ENCODE results near the gene SCN1B. TPM values are rescaled to one million over a fixed set of nuclear protein-coding genes. Genes with fewer than 3 reads are reported as not detected.

The SCN1B gene
- total and polyA plus RNA-seq, 10 of the 15 experiments (the other 5 are each of a cell fraction or from before 2014, with no cell fraction given), result 0.04 to 0.54 (median 0.11) TPM; not detected in 3

DNA sequence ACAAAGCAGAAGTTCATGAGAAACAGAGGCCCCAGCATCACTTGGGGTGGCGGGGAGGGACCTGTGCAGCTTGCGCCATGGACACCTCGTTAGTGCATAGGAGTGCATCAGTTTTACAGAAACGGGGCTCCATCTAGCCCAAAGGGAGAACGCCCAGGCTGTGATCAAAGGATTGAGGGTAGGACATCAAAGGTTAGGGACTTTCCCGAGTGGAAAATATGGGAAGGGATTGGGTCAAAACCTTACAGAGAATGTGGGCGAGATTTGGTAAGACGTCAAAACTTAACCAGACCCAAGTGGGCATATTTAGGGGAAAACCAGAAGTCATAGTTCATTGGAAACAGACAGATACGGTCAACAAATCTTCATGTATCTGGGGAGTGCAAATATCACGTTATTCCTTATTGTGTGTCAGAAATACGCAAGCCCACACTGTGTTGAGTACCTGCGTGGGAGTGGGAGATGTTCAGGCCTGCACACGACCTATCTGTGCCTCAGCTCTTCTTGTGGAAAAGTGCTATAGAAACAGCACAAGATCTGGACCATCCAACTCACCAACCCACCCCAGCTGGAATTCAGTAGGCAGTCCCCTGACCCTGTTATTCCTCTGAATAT lies 39.6 kb upstream of the SCN1B start (continued):
- TF ChIP-seq ETV6 (conservative IDR thresholded peaks at IDR 0.05 in 1 of 2, IDR thresholded peaks at IDR 0.05 in 1 of 2; ENCODE audit: borderline replicate concordance in 1 of 2, low read depth in 1 of 2) (no peak), USF2 (IDR thresholded peaks at IDR 0.05; ENCODE audit: borderline replicate concordance, low read depth, low read length) (no peak), ZNF592 (IDR thresholded peaks at IDR 0.05) (peak; percentile 56; the same call in 1 of the 2 replicates), TCF7 (IDR thresholded peaks at IDR 0.05; ENCODE audit: borderline replicate concordance) (peak; percentile 91)
